ENCODE data around the gene SZT2. TPM values are rescaled to one million over a fixed set of nuclear protein-coding genes. Genes with fewer than 3 reads are reported as not detected.

Gene SZT2
- total RNA-seq, 1 donor from 2014 or later, result 24.8 TPM

GRCh38 chr1:43358121-43358745 lies 31.5 kb upstream of the SZT2 start:
- peak; percentile 49 for TF ChIP-seq CTCF (IDR thresholded peaks at IDR 0.05; ENCODE audit: borderline replicate concordance)
- Histone ChIP-seq H3K4me1 (peaks cover 19% of the 10 kb centered on the region), H3K9me3 (replicated peaks) (no peaks in the 10 kb centered on the region), H3K27ac (replicated peaks) (peak overlapping the region; percentile 97), H3K4me3 (peak overlapping the region; percentile 76), H3K36me3 (peaks cover 25% of the 10 kb centered on the region), H3K27me3 (ENCODE audit: low read depth) (no peaks in the 10 kb centered on the region)
- intact Hi-C loops (cut with micrococcal nuclease), result no loop called here
- no peak for DNase-seq

GRCh38 chr1:43358746-43359693 lies 30.7 kb upstream of the SZT2 start, which contains the start of gene CDC20:
Gene CDC20, plus strand, starts transcription at chr1:43358981. Its CDS starts 235 bp downstream, at chr1:43359216.
- no peak for TF ChIP-seq CTCF (IDR thresholded peaks at IDR 0.05; ENCODE audit: borderline replicate concordance)
- Histone ChIP-seq H3K4me1 (peaks cover 19% of the 10 kb centered on the region), H3K36me3 (peaks cover 33% of the 10 kb centered on the region), H3K27ac (replicated peaks) (peak within 1 kb of the TSS; percentile 97), H3K27me3 (ENCODE audit: low read depth) (no peaks in the 10 kb centered on the region), H3K9me3 (replicated peaks) (no peaks in the 10 kb centered on the region), H3K4me3 (peak within 1 kb of the TSS; percentile 76)
- peak; percentile 99 for DNase-seq
- intact Hi-C loops (cut with micrococcal nuclease), result no loop called here

GRCh38 chr1:43359696-43360095 lies 30.0 kb upstream of the SZT2 start:
- no peaks in the 10 kb centered on the region for H3K27me3 ChIP-seq (ENCODE audit: low read depth)
- TF ChIP-seq CTCF (IDR thresholded peaks at IDR 0.05; ENCODE audit: borderline replicate concordance), result no peak
- intact Hi-C loops (cut with micrococcal nuclease), result no loop called here
- H3K9me3 ChIP-seq (replicated peaks), result no peaks in the 10 kb centered on the region
- no peak for DNase-seq
- peaks cover 19% of the 10 kb centered on the region for H3K4me1 ChIP-seq
- H3K4me3 ChIP-seq, result no peak overlapping the region
- peaks cover 40% of the 10 kb centered on the region for H3K36me3 ChIP-seq
- H3K27ac ChIP-seq (replicated peaks), result no peak overlapping the region

- TF ChIP-seq CTCF (IDR thresholded peaks at IDR 0.05; ENCODE audit: borderline replicate concordance), result no peak
- H3K27ac ChIP-seq (replicated peaks), result no peak overlapping the region
- H3K4me1 ChIP-seq, result peaks cover 21% of the 10 kb centered on the region
- H3K27me3 ChIP-seq (ENCODE audit: low read depth), result no peaks in the 10 kb centered on the region
- H3K9me3 ChIP-seq (replicated peaks), result no peaks in the 10 kb centered on the region
- DNase-seq, result no peak
- intact Hi-C loops (cut with micrococcal nuclease), result no loop called here
- H3K4me3 ChIP-seq, result no peak overlapping the region
- peaks cover 49% of the 10 kb centered on the region for H3K36me3 ChIP-seq
Measured at GRCh38 chr1:43360616-43361015, 29.1 kb upstream of the SZT2 start.

- Histone ChIP-seq H3K9me3 (replicated peaks) (no peaks in the 10 kb centered on the region), H3K36me3 (peaks cover 49% of the 10 kb centered on the region), H3K4me1 (peaks cover 36% of the 10 kb centered on the region), H3K4me3 (no peak overlapping the region), H3K27ac (replicated peaks) (no peak overlapping the region), H3K27me3 (ENCODE audit: low read depth) (no peaks in the 10 kb centered on the region)
- intact Hi-C loops (cut with micrococcal nuclease), result no loop called here
- TF ChIP-seq CTCF (IDR thresholded peaks at IDR 0.05; ENCODE audit: borderline replicate concordance), result no peak
- DNase-seq, result no peak
Measured at GRCh38 chr1:43363283-43363934, 26.3 kb upstream of the SZT2 start.

Data from left ventricle myocardium inferior (tissue), 1 donor.